ENCODE measurements around the gene BRK1. TPM values are rescaled to one million over a fixed set of nuclear protein-coding genes. Genes with fewer than 3 reads are reported as not detected.
"Not testable (repeated sequence)": the region's sequence is repeated elsewhere in the genome, so short reads cannot be mapped to it uniquely, and the experiment has no call there.

The BRK1 gene
- 173 and 189 TPM in 2 replicates for polyA plus RNA-seq (2011; rRNA removed)
- 118 and 148 TPM in 2 replicates for polyA plus RNA-seq (2012; cell fraction: cytosol; rRNA removed)
- 27.4 and 30.9 TPM in 2 replicates for polyA plus RNA-seq (2012; cell fraction: nucleus; rRNA removed)
- polyA plus RNA-seq (2017; fragmentation: RNase III; extraction: RNeasy Plus Mini Kit Qiagen cat#74134 plus additional on column Dnase treatment), result 184 to 200 TPM (median 191 TPM) in 3 replicates
- 55.2 and 61.2 TPM in 2 replicates for polyA minus RNA-seq (2011; rRNA and poly(A)+ RNA removed)

DNA sequence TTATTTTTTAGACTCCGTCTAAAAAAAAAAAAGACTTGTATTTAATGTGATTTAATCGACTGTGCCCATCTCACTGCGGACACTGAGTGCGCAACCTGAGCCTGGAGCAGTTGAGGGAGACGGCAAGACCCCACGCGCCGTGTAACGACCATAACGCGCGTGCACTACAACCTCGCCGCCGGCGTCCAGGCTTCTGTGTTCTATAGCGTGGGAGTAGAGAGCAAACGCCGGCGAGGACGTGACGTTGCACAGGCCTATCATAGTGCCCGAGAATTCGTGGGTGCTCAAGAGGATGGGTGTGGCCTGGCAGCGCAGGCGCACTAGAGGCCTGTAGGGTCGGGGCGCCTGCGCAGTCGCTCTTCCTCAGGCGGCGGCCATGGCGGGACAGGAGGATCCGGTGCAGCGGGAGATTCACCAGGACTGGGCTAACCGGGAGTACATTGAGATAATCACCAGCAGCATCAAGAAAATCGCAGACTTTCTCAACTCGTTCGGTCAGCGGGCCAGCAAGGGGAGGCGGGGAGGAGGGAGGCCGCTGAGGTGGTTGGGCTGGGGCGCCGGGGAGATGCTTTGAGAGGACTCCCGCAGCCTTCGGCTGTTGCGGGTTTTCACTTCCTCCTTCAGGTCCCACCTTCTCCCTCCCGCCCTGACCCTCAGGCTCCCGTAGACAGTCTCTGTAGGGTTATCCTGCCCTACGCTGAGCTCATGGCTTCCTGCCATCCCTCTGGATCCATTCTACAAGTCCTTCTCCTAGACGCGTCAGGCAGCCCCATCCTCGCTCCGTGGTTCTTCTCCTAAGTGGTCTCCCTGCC lies at the start of gene BRK1:
BRK1 (plus strand) TSS at position 350 of the 812 bp plus-strand sequence; CDS start at position 377, 27 bp downstream.
- Histone ChIP-seq H3K27ac (peak within 1 kb of the TSS; percentile 75 to 89), H3K4me2 (peak within 1 kb of the TSS; percentile 86), H3K4me3 (peak within 1 kb of the TSS; percentile 83), H3K4me1 (peaks cover 10% of the 10 kb centered on the region), H3K9me3 (no peaks in the 10 kb centered on the region)
- ATAC-seq, result peak; percentile 98 to 99
- POLR2A ChIA-PET, result interaction anchor here (0.6 kb wide), 3 partner anchors 79 to 101 kb away, joined by 3 to 7 read pairs (median 3); no protein-coding TSS in a partner anchor
- TF ChIP-seq SMC3 (IDR thresholded peaks at IDR 0.05), result 0 out of 3 replicates have a peak, but pooled peaks have one; percentile 7
- no peak for TF ChIP-seq POLR2AphosphoS2 (conservative IDR thresholded peaks at IDR 0.05; ENCODE audit: low read length)
- TF ChIP-seq EP300 (IDR thresholded peaks at IDR 0.05), result no peak
- TF ChIP-seq, protein P1, sequence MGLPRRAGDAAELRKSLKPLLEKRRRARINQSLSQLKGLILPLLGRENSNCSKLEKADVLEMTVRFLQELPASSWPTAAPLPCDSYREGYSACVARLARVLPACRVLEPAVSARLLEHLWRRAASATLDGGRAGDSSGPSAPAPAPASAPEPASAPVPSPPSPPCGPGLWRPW (IDR thresholded peaks at IDR 0.05), result no peak
- TF ChIP-seq HDAC2 (IDR thresholded peaks at IDR 0.05), result no peak
- 0 out of 2 replicates have a peak, but pooled peaks have one; percentile 26 for TF ChIP-seq KDM5A (IDR thresholded peaks at IDR 0.05)
- no peak for TF ChIP-seq ZFP36 (IDR thresholded peaks at IDR 0.05; ENCODE audit: borderline replicate concordance, partially characterized antibody)
- TF ChIP-seq PHF8 (IDR thresholded peaks at IDR 0.05; ENCODE audit: borderline replicate concordance, low read depth), result peak; percentile 65
- TF ChIP-seq MYC (IDR thresholded peaks at IDR 0.05; ENCODE audit: borderline replicate concordance, low read length), result 0 out of 2 replicates have a peak, but pooled peaks have one; percentile 60
- TF ChIP-seq, protein P2, sequence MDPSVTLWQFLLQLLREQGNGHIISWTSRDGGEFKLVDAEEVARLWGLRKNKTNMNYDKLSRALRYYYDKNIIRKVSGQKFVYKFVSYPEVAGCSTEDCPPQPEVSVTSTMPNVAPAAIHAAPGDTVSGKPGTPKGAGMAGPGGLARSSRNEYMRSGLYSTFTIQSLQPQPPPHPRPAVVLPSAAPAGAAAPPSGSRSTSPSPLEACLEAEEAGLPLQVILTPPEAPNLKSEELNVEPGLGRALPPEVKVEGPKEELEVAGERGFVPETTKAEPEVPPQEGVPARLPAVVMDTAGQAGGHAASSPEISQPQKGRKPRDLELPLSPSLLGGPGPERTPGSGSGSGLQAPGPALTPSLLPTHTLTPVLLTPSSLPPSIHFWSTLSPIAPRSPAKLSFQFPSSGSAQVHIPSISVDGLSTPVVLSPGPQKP (IDR thresholded peaks at IDR 0.05; ENCODE audit: low read depth, low read length), result no peak
- no peak for TF ChIP-seq NR3C1 (IDR thresholded peaks at IDR 0.05)
- TF ChIP-seq JUN (IDR thresholded peaks at IDR 0.05), result peak; percentile 77 to 87; a peak in 4 of 5 replicates
- TF ChIP-seq BHLHE40 (IDR thresholded peaks at IDR 0.05; ENCODE audit: low read depth, low read length), result no peak
- TF ChIP-seq CTCF (IDR thresholded peaks at IDR 0.05), result no peak
- TF ChIP-seq MAZ (IDR thresholded peaks at IDR 0.05; ENCODE audit: borderline replicate concordance, low read depth, low read length), result no peak
- TF ChIP-seq, protein P3, sequence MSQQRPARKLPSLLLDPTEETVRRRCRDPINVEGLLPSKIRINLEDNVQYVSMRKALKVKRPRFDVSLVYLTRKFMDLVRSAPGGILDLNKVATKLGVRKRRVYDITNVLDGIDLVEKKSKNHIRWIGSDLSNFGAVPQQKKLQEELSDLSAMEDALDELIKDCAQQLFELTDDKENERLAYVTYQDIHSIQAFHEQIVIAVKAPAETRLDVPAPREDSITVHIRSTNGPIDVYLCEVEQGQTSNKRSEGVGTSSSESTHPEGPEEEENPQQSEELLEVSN (IDR thresholded peaks at IDR 0.05; ENCODE audit: borderline replicate concordance, low read depth), result peak; percentile 89
- TF ChIP-seq TFCP2L1 (CRISPR knock-in tag; IDR thresholded peaks at IDR 0.05), result no peak
- no peak for TF ChIP-seq EHMT2 (IDR thresholded peaks at IDR 0.05; ENCODE audit: low read depth)
- TF ChIP-seq POLR2A (IDR thresholded peaks at IDR 0.05; ENCODE audit: low read length), result peak; percentile 95
- TF ChIP-seq NFE2L2 (conservative IDR thresholded peaks at IDR 0.05; ENCODE audit: low read length), result no peak
- no peak for TF ChIP-seq KDM1A (IDR thresholded peaks at IDR 0.05; ENCODE audit: low read depth)
- TF ChIP-seq, protein P4, sequence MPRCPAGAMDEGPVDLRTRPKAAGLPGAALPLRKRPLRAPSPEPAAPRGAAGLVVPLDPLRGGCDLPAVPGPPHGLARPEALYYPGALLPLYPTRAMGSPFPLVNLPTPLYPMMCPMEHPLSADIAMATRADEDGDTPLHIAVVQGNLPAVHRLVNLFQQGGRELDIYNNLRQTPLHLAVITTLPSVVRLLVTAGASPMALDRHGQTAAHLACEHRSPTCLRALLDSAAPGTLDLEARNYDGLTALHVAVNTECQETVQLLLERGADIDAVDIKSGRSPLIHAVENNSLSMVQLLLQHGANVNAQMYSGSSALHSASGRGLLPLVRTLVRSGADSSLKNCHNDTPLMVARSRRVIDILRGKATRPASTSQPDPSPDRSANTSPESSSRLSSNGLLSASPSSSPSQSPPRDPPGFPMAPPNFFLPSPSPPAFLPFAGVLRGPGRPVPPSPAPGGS (IDR thresholded peaks at IDR 0.05), result peak; percentile 89; the same call in 2 of the 3 replicates
- no peak for TF ChIP-seq HOXA7 (CRISPR knock-in tag; IDR thresholded peaks at IDR 0.05)
- TF ChIP-seq CHD2 (IDR thresholded peaks at IDR 0.05; ENCODE audit: low read length, partially characterized antibody), result no peak
- TF ChIP-seq, protein P5, sequence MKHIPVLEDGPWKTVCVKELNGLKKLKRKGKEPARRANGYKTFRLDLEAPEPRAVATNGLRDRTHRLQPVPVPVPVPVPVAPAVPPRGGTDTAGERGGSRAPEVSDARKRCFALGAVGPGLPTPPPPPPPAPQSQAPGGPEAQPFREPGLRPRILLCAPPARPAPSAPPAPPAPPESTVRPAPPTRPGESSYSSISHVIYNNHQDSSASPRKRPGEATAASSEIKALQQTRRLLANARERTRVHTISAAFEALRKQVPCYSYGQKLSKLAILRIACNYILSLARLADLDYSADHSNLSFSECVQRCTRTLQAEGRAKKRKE (CRISPR knock-in tag; IDR thresholded peaks at IDR 0.05; ENCODE audit: low read depth), result no peak
- TF ChIP-seq, protein P6, sequence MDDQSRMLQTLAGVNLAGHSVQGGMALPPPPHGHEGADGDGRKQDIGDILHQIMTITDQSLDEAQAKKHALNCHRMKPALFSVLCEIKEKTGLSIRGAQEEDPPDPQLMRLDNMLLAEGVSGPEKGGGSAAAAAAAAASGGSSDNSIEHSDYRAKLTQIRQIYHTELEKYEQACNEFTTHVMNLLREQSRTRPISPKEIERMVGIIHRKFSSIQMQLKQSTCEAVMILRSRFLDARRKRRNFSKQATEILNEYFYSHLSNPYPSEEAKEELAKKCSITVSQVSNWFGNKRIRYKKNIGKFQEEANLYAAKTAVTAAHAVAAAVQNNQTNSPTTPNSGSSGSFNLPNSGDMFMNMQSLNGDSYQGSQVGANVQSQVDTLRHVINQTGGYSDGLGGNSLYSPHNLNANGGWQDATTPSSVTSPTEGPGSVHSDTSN (IDR thresholded peaks at IDR 0.05), result no peak
- peak; percentile 96 for TF ChIP-seq MAX (IDR thresholded peaks at IDR 0.05)
- TF ChIP-seq ZC3H11A (IDR thresholded peaks at IDR 0.05), result no peak
- CTCF ChIA-PET, result interaction anchor here (0.6 to 1.4 kb wide), 3 partner anchors 56 to 171 kb away, joined by 3 to 4 read pairs (median 3); no protein-coding TSS in a partner anchor
- peak; percentile 43 for FAIRE-seq
- peak; percentile 97 to 98 for DNase-seq (ENCODE audit: low read depth in 1 of 2, low spot score in 1 of 2)
- 1% methylated on average over 38 of the region's 54 CpGs for WGBS (ENCODE audit: missing lambda C conversion rate)

GRCh38 chr3:10070077-10070476 lies 45.4 kb upstream of the BRK1 start:
- ATAC-seq; H3K27ac ChIP-seq; H3K4me1 ChIP-seq; H3K9me3 ChIP-seq; FAIRE-seq; CTCF ChIA-PET; H3K4me2 ChIP-seq; DNase-seq (ENCODE audit: low read depth in 1 of 2, low spot score in 1 of 2); POLR2A ChIA-PET; H3K4me3 ChIP-seq: not testable (repeated sequence)
- no CpG with 5 or more reads among the region's 33 CpGs for WGBS (ENCODE audit: missing lambda C conversion rate)

Measured in A549 (cell line).